SH-SY5Y (cell line): ENCODE data around the gene GAL3ST1.

Experiments used
- GATA2 ChIP-seq: IDR thresholded peaks from 2 replicates; pipeline ENCODE4 v1.6.1; 2011; ENCODE audit warnings: mild to moderate bottlenecking, low read depth, low read length
- GATA3 ChIP-seq: IDR thresholded peaks from 2 replicates; pipeline ENCODE4 v1.6.1; 2011; ENCODE audit warnings: low read depth, mild to moderate bottlenecking, low read length, moderate library complexity

DNA sequence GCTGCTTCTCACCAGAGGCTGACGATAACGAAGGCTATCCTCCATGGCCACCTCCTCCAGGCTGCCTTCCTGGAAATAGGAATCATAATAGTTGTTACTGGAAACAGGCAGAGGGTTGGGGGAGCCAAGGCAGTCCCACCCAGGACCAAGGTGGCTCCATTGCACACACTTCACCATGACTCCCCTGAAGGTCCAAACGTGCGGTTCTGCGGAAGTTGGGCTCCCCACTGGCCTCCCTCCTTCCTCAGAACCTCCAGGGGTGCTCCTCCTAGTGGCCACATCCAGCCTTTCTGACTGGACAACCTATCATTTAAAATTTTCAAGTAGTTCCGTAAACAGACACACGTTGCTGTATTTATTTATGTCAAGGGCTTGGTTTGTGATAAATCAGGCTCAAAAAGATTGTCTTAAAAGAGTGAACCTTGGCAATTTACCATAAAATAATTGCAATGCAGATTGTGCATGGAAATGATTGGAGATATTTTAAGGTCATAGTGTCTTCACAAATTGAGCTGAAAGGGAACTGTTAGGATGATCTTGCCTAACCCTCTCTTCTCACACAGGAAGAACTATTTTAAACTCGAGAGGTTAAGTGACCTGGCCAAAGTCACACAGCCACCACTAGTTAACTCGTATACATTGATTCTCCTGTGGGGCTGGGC is 31.1 kb upstream of the GAL3ST1 start:
- TF ChIP-seq GATA3 (no peak), GATA2 (no peak)
